Body of pancreas (tissue), 4 donors: ENCODE results near the gene EMC8. TPM values are rescaled to one million over a fixed set of nuclear protein-coding genes. Genes with fewer than 3 reads are reported as not detected.

ENCODE experiments used
- ATAC-seq: fragments of 150-250 bp; one replicate; pipeline ENCODE4 v1.9.1; 2016
- DNase-seq, 4 donors: peaks; one replicate each; pipeline ENCODE4 v3.0.0-alpha.2; 2019
- H3K27ac ChIP-seq, 4 donors: fragments of 200-600 bp; sonication (generic); 1 replicate in 3 of 4; 2 replicates in 1 of 4; pipeline versions ENCODE4 v1.5.1 to v1.6.1; 2016 to 2019; ENCODE audit warnings: mild to moderate bottlenecking in 1 of 4, mixed read lengths in 1 of 4, moderate library complexity in 1 of 4
- H3K27me3 ChIP-seq, 2 donors: fragments of 200-600 bp; sonication (generic); one replicate each; pipeline ENCODE4 v1.6.0; 2016; ENCODE audit warnings: mild to moderate bottlenecking in 1 of 2
- H3K36me3 ChIP-seq, 2 donors: fragments of 200-600 bp; sonication (generic); replicated peaks in 1 of 2; 2 replicates each; pipeline ENCODE4 v1.5.1; 2016; ENCODE audit warnings: low read depth in 2 of 2; ENCODE audit not compliant: insufficient read depth in 1 of 2
- H3K4me1 ChIP-seq: fragments of 200-600 bp; sonication (generic); one replicate; pipeline ENCODE4 v1.6.0; 2016
- H3K4me3 ChIP-seq, 2 donors: fragments of 200-600 bp; sonication (generic); 1 replicate in 1 of 2; 2 replicates in 1 of 2; pipeline ENCODE4 v1.5.1; 2016 to 2019
- H3K9me3 ChIP-seq, 3 donors: fragments of 200-600 bp; sonication (generic); 1 replicate in 2 of 3; 2 replicates in 1 of 3; pipeline ENCODE4 v1.5.1; 2016
- CTCF ChIP-seq, 7 experiments: fragments of 450-650 bp in 4 of 7; fragments of 200-600 bp in 3 of 7; sonication (generic) in 3 of 7; IDR thresholded peaks; one replicate each; pipeline ENCODE4 v1.5.1; 2016 to 2019; ENCODE audit warnings: antibody characterized with exemption in 7 of 7
- POLR2A ChIP-seq, 3 donors: fragments of 450-650 bp; IDR thresholded peaks; one replicate each; pipeline ENCODE4 v1.6.1; 2016; ENCODE audit warnings: antibody characterized with exemption in 3 of 3, mild to moderate bottlenecking in 2 of 3
- WGBS, 2 donors: methylation state at CpG; one replicate each; pipeline ENCODE4 v1.1.5; 2017; 5-methylcytosine and 5-hydroxymethylcytosine counted together
- intact Hi-C: fragments of 100-400 bp; cut with DNase I; formaldehyde crosslinking; loops from one replicate; pipeline ENCODE4 v1.15.1; 2023
- total RNA-seq, 2 donors: library from RNA; depleted of rRNA; stranded (reverse); fragments of >200 nt; gene quantifications; one replicate each; pipeline ENCODE4 v1.1.0, GENCODE V29; 2016

EMC8 gene
- total RNA-seq, 2 donors from 2014 or later = 16.3 to 30.7 TPM

- TF ChIP-seq POLR2A (IDR thresholded peaks at IDR 0.05) = no peak
- no peak for TF ChIP-seq CTCF (IDR thresholded peaks at IDR 0.05)
- Histone ChIP-seq H3K4me1 (peaks cover 13% of the 10 kb centered on the region), H3K9me3 (no peaks in the 10 kb centered on the region), H3K27ac (no peak overlapping the region), H3K36me3 (no peaks in the 10 kb centered on the region), H3K27me3 (peaks cover 0 to 6% of the 10 kb centered on the region in 2 donors), H3K4me3 (no peak overlapping the region)
- intact Hi-C loops = no loop called here
- 85 to 88% methylated on average over 12 to 20 of the region's 20 CpGs for WGBS, 2 donors
- DNase-seq (no peak), ATAC-seq (no peak)
Observed at GRCh38 chr16:85812811-85813700, 13.7 kb upstream of the EMC8 start.

- DNase-seq (no peak), ATAC-seq (no peak)
- WGBS, 2 donors = 65 to 77% methylated on average over 35 to 37 of the region's 37 CpGs
- no peaks in the 10 kb centered on the region for H3K27me3 ChIP-seq
- peaks cover 13% of the 10 kb centered on the region for H3K4me1 ChIP-seq
- H3K4me3 ChIP-seq = no peak overlapping the region
- H3K36me3 ChIP-seq = no peaks in the 10 kb centered on the region
- intact Hi-C loops = no loop called here
- H3K9me3 ChIP-seq = no peaks in the 10 kb centered on the region
- no peak overlapping the region for H3K27ac ChIP-seq
- no peak for TF ChIP-seq CTCF (IDR thresholded peaks at IDR 0.05)
- no peak for TF ChIP-seq POLR2A (IDR thresholded peaks at IDR 0.05)
Observed at GRCh38 chr16:85812031-85812807, 12.9 kb upstream of the EMC8 start.

GRCh38 chr16:85810742-85811115 lies 11.4 kb upstream of the EMC8 start:
- TF ChIP-seq CTCF (IDR thresholded peaks at IDR 0.05) = no peak
- TF ChIP-seq POLR2A (IDR thresholded peaks at IDR 0.05) = no peak
- no peak overlapping the region for H3K4me3 ChIP-seq
- 90 to 93% methylated on average over 7 of the region's 7 CpGs for WGBS, 2 donors
- DNase-seq = no peak
- intact Hi-C loops = no loop called here
- peaks cover 13% of the 10 kb centered on the region for H3K4me1 ChIP-seq
- H3K27ac ChIP-seq = peak overlapping the region in 3 of 4 donors; percentile 22 to 56 (median 32)
- no peaks in the 10 kb centered on the region for H3K27me3 ChIP-seq
- H3K36me3 ChIP-seq = peaks cover 7 to 10% of the 10 kb centered on the region in 2 donors
- no peaks in the 10 kb centered on the region for H3K9me3 ChIP-seq
- no peak for ATAC-seq

GRCh38 chr16:85810097-85810741 lies 10.9 kb upstream of the EMC8 start:
- Histone ChIP-seq H3K4me1 (peaks cover 13% of the 10 kb centered on the region), H3K4me3 (no peak overlapping the region), H3K36me3 (peaks cover 10 to 12% of the 10 kb centered on the region in 2 donors), H3K27me3 (no peaks in the 10 kb centered on the region), H3K27ac (peak overlapping the region in 3 of 4 donors; percentile 22 to 56 (median 32)), H3K9me3 (no peaks in the 10 kb centered on the region)
- intact Hi-C loops = no loop called here
- ATAC-seq (peak; percentile 78), DNase-seq (peak; percentile 65 to 82 (median 77))
- TF ChIP-seq CTCF (IDR thresholded peaks at IDR 0.05) = no peak
- TF ChIP-seq POLR2A (IDR thresholded peaks at IDR 0.05) = no peak
- WGBS, 2 donors = 38 to 47% methylated on average over 12 to 13 of the region's 13 CpGs
